Karpas-422 (cell line): Measurements from ENCODE around the gene LOC101059915. TPM values are rescaled to one million over a fixed set of nuclear protein-coding genes. Genes with fewer than 3 reads are reported as not detected.
"Not testable (repeated sequence)": the region's sequence is repeated elsewhere in the genome, so short reads cannot be mapped to it uniquely, and the experiment has no call there.

Source experiments
- DNase-seq: peaks from one replicate; pipeline ENCODE4 v3.0.0-alpha.2; 2015
- H2AFZ ChIP-seq: fragments of 200-600 bp; sonication (generic); 2 replicates; pipeline ENCODE4 v1.6.1; 2014; ENCODE audit warnings: antibody characterized with exemption, low read length, mixed read lengths
- H3K27ac ChIP-seq: fragments of 200-600 bp; sonication (generic); 2 replicates; pipeline ENCODE4 v1.5.1; 2014; ENCODE audit warnings: mild to moderate bottlenecking, low read length, moderate library complexity
- H3K27me3 ChIP-seq: fragments of 200-600 bp; sonication (generic); 2 replicates; pipeline ENCODE4 v1.6.1; 2014; ENCODE audit warnings: low read length, mixed read lengths
- H3K36me3 ChIP-seq: fragments of 200-600 bp; sonication (generic); 2 replicates; pipeline ENCODE4 v1.6.1; 2014; ENCODE audit warnings: low read length, mixed read lengths; ENCODE audit not compliant: insufficient read depth
- H3K4me1 ChIP-seq: fragments of 200-600 bp; sonication (generic); 2 replicates; pipeline ENCODE4 v1.6.1; 2014; ENCODE audit warnings: mild to moderate bottlenecking, low read length, mixed read lengths
- H3K4me2 ChIP-seq: fragments of 200-600 bp; sonication (generic); 2 replicates; pipeline ENCODE4 v1.6.1; 2014; ENCODE audit warnings: low read length, low read depth, mild to moderate bottlenecking; ENCODE audit not compliant: poor library complexity, severe bottlenecking
- H3K4me3 ChIP-seq: fragments of 200-600 bp; sonication (generic); 2 replicates; pipeline ENCODE4 v1.5.1; 2014; ENCODE audit warnings: mild to moderate bottlenecking, antibody characterized with exemption, low read length, mixed read lengths
- H3K79me2 ChIP-seq: fragments of 200-600 bp; sonication (generic); 2 replicates; pipeline ENCODE4 v1.6.1; 2014; ENCODE audit warnings: mild to moderate bottlenecking, low read length, mixed read lengths
- H3K9ac ChIP-seq: fragments of 200-600 bp; sonication (generic); 2 replicates; pipeline ENCODE4 v1.6.0; 2014; ENCODE audit warnings: low read length
- H3K9me2 ChIP-seq: fragments of 200-600 bp; sonication (generic), shearing (Covaris generic); replicated peaks from 2 replicates; pipeline ENCODE4 v1.6.0; 2014; ENCODE audit warnings: mild to moderate bottlenecking, low read length, moderate library complexity; ENCODE audit not compliant: insufficient read depth
- H3K9me3 ChIP-seq: fragments of 300-700, 200-600 bp; sonication (generic); 2 replicates; pipeline ENCODE4 v1.6.1; 2014; ENCODE audit warnings: low read length, mixed read lengths
- H4K20me1 ChIP-seq: fragments of 200-600 bp; sonication (generic); 2 replicates; pipeline ENCODE4 v1.6.1; 2014; ENCODE audit warnings: mild to moderate bottlenecking, antibody characterized with exemption, low read length, low read depth; ENCODE audit not compliant: insufficient read depth
- small RNA-seq: library from RNA; depleted of rRNA; stranded (forward); fragments of <200 nt; gene quantifications from one replicate; pipeline ENCODE3, GENCODE V24; 2014
- total RNA-seq: library from RNA; depleted of rRNA; stranded (reverse); fragments of >200 nt; shearing (Covaris generic); gene quantifications from 2 replicates; pipeline ENCODE4 v1.2.3, GENCODE V29; 2014; ENCODE audit warnings: low replicate concordance; rRNA removed

The LOC101059915 gene

GRCh38 chrX:71720289-71720886 lies 53.0 kb downstream of the LOC101059915 start:
- not testable (repeated sequence) for H3K9me2 ChIP-seq, H3K4me1 ChIP-seq, H4K20me1 ChIP-seq, H2AFZ ChIP-seq, H3K4me2 ChIP-seq, H3K9me3 ChIP-seq, H3K9ac ChIP-seq, H3K27me3 ChIP-seq, H3K4me3 ChIP-seq, H3K79me2 ChIP-seq, H3K27ac ChIP-seq, H3K36me3 ChIP-seq, DNase-seq

Small RNAs within 50 kb of the gene (small RNA-seq; reads per million reads assigned to genes)
- gene BX276092.4: not detected

Other genes starting within 250 kb of the LOC101059915 start
- 314 and 469 TPM in 2 replicates for gene OGT, start 134.4 kb upstream of the LOC101059915 start, total RNA-seq
- gene GCNA, start 89.1 kb upstream of the LOC101059915 start, total RNA-seq: 5.4 and 6.2 TPM in 2 replicates
- not detected in 2 replicates for gene CXCR3, start 49.0 kb upstream of the LOC101059915 start, total RNA-seq
- gene CXorf49, start 50.7 kb downstream of the LOC101059915 start, total RNA-seq: not detected in 2 replicates
- gene CXorf49B, start 95.8 kb downstream of the LOC101059915 start, total RNA-seq: not detected in 2 replicates
- not detected in 2 replicates for gene NHSL2, start 243.3 kb downstream of the LOC101059915 start, total RNA-seq